Measurements from ENCODE around the gene ALG3.

GRCh38 chr3:184277366-184277765 is 28.6 kb upstream of the ALG3 start:
- TF ChIP-seq CTCF (IDR thresholded peaks at IDR 0.05) (no peak), POLR2AphosphoS5 (IDR thresholded peaks at IDR 0.05; ENCODE audit: low read depth, low read length) (no peak), SIN3A (IDR thresholded peaks at IDR 0.05; ENCODE audit: borderline replicate concordance, insufficient read depth, low read depth, low read length) (no peak), TCF7L2 (IDR thresholded peaks at IDR 0.05; ENCODE audit: low read depth, low read length) (no peak), REST (IDR thresholded peaks at IDR 0.05; ENCODE audit: insufficient read depth in 1 of 2, low read depth in 2 of 2, low read length in 1 of 2) (no peak)

Data from Panc1 (cell line).